ENCODE data around the gene RAB1A. TPM values are rescaled to one million over a fixed set of nuclear protein-coding genes. Genes with fewer than 3 reads are reported as not detected.

Gene RAB1A
- total RNA-seq, 1 experiment from 2014 or later, result 207 TPM

DNA sequence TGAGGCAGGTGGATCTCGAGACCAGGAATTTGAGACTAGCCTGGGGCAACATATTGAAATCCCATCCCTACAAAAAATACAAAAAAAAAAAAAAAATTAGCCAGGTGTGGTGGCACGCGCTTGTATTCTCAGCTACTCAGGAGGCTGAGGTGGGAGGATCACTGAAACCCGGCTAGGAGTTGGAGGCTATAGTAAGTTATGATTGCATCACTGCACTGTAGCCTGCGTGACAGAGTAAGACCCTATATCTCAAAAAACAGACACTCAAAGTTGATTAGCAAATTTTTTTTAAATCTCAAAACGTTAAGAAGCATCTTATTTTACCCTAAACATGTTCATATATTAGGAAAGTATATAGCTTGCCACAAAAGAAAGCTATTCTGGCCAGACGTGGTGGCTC lies 7.6 kb downstream of the RAB1A start:
- Mint-ChIP-seq H3K27me3 (ENCODE audit: insufficient read depth, unreplicated experiment) (no peaks in the 10 kb centered on the region), H3K36me3 (ENCODE audit: insufficient read depth, unreplicated experiment) (peaks cover 31% of the 10 kb centered on the region), H3K4me1 (ENCODE audit: low read depth, unreplicated experiment) (peaks cover 15% of the 10 kb centered on the region), H3K27ac (ENCODE audit: unreplicated experiment) (no peak overlapping the region), H3K4me3 (ENCODE audit: unreplicated experiment) (no peak overlapping the region), H3K9me3 (ENCODE audit: unreplicated experiment) (no peaks in the 10 kb centered on the region)
- no TSS peak for BruUV-seq (replicated peaks)
- no peak for TF ChIP-seq CTCF (IDR thresholded peaks at IDR 0.05; ENCODE audit: insufficient read depth in 1 of 2, low read depth in 1 of 2, low read length in 1 of 2, severe bottlenecking in 1 of 2, unreplicated experiment in 1 of 2)
- intact Hi-C loops (cut with micrococcal nuclease; ENCODE audit: unreplicated experiment), result no loop called here
- Histone ChIP-seq H3K27me3 (replicated peaks; ENCODE audit: control insufficient read depth, insufficient read depth, low read length) (no peaks in the 10 kb centered on the region), H3K9me3 (no peaks in the 10 kb centered on the region), H3K4me1 (peaks cover 20% of the 10 kb centered on the region), H3K4me3 (ENCODE audit: low read depth, low read length) (no peak overlapping the region), H3K36me3 (ENCODE audit: control insufficient read depth, insufficient read depth, low read length) (no peaks in the 10 kb centered on the region; the same call in none of the 2 replicates)
- CTCF ChIA-PET, result no interaction called here
- DNase-seq, result no peak
- POLR2A ChIA-PET, result interaction anchor here (0.6 kb wide), 1 partner anchor 132 kb away, joined by 3 read pairs; no protein-coding TSS in a partner anchor

GRCh38 chr2:65120990-65121693 lies 8.8 kb downstream of the RAB1A start:
- no TSS peak for BruUV-seq (replicated peaks)
- no peak for TF ChIP-seq CTCF (IDR thresholded peaks at IDR 0.05; ENCODE audit: insufficient read depth in 1 of 2, low read depth in 1 of 2, low read length in 1 of 2, severe bottlenecking in 1 of 2, unreplicated experiment in 1 of 2)
- Mint-ChIP-seq H3K36me3 (ENCODE audit: insufficient read depth, unreplicated experiment) (peaks cover 31% of the 10 kb centered on the region), H3K9me3 (ENCODE audit: unreplicated experiment) (no peaks in the 10 kb centered on the region), H3K27me3 (ENCODE audit: insufficient read depth, unreplicated experiment) (no peaks in the 10 kb centered on the region), H3K4me1 (ENCODE audit: low read depth, unreplicated experiment) (peaks cover 7% of the 10 kb centered on the region), H3K27ac (ENCODE audit: unreplicated experiment) (no peak overlapping the region), H3K4me3 (ENCODE audit: unreplicated experiment) (no peak overlapping the region)
- ChIA-PET POLR2A (interaction anchor here (0.7 kb wide), 1 partner anchor 254 kb away, joined by 8 read pairs; no protein-coding TSS in a partner anchor), CTCF (no interaction called here)
- intact Hi-C loops (cut with micrococcal nuclease; ENCODE audit: unreplicated experiment), result no loop called here
- H3K4me1 ChIP-seq, result peaks cover 10% of the 10 kb centered on the region; the same call in 1 of the 2 replicates
- H3K36me3 ChIP-seq (ENCODE audit: control insufficient read depth, insufficient read depth, low read length), result no peaks in the 10 kb centered on the region; the same call in none of the 2 replicates
- no peak overlapping the region for H3K4me3 ChIP-seq (ENCODE audit: low read depth, low read length)
- no peak for DNase-seq
- no peaks in the 10 kb centered on the region for H3K27me3 ChIP-seq (replicated peaks; ENCODE audit: control insufficient read depth, insufficient read depth, low read length)
- no peaks in the 10 kb centered on the region for H3K9me3 ChIP-seq

GRCh38 chr2:65116645-65117044 lies 13.3 kb downstream of the RAB1A start:
- Histone ChIP-seq H3K9me3 (peaks cover 3% of the 10 kb centered on the region; the same call in 1 of the 2 replicates), H3K36me3 (ENCODE audit: control insufficient read depth, insufficient read depth, low read length) (no peaks in the 10 kb centered on the region; the same call in 1 of the 2 replicates), H3K4me1 (no peaks in the 10 kb centered on the region; the same call in 1 of the 2 replicates), H3K4me3 (ENCODE audit: low read depth, low read length) (no peak overlapping the region), H3K27me3 (replicated peaks; ENCODE audit: control insufficient read depth, insufficient read depth, low read length) (no peaks in the 10 kb centered on the region)
- DNase-seq, result no peak
- BruUV-seq (replicated peaks), result no TSS peak
- intact Hi-C loops (cut with micrococcal nuclease; ENCODE audit: unreplicated experiment), result no loop called here
- no peak for TF ChIP-seq CTCF (IDR thresholded peaks at IDR 0.05; ENCODE audit: insufficient read depth in 1 of 2, low read depth in 1 of 2, low read length in 1 of 2, severe bottlenecking in 1 of 2, unreplicated experiment in 1 of 2)
- Mint-ChIP-seq H3K27me3 (ENCODE audit: insufficient read depth, unreplicated experiment) (no peaks in the 10 kb centered on the region), H3K36me3 (ENCODE audit: insufficient read depth, unreplicated experiment) (peaks cover 23% of the 10 kb centered on the region), H3K9me3 (ENCODE audit: unreplicated experiment) (no peaks in the 10 kb centered on the region), H3K4me3 (ENCODE audit: unreplicated experiment) (no peak overlapping the region), H3K4me1 (ENCODE audit: low read depth, unreplicated experiment) (no peaks in the 10 kb centered on the region), H3K27ac (ENCODE audit: unreplicated experiment) (no peak overlapping the region)
- CTCF ChIA-PET, result no interaction called here
- POLR2A ChIA-PET, result no interaction called here

All from Caco-2 (cell line).